Chondrocyte (in vitro differentiated cells): Measurements from ENCODE around the gene SMIM33. TPM values are rescaled to one million over a fixed set of nuclear protein-coding genes. Genes with fewer than 3 reads are reported as not detected.

Experiments used
- total RNA-seq: library from RNA; stranded (reverse); gene quantifications from 3 replicates; pipeline ENCODE4 v1.2.1, GENCODE V29; 2021

Gene SMIM33
- total RNA-seq, 1 donor from 2014 or later: not detected

Other genes starting within 250 kb of the SMIM33 start
- 150 to 218 TPM (median 153 TPM) in 3 replicates for gene MATR3, start 177.3 kb upstream of the SMIM33 start, total RNA-seq
- gene PAIP2, start 129.2 kb upstream of the SMIM33 start, total RNA-seq: 43.8 to 53.0 TPM (median 47.9 TPM) in 3 replicates
- gene SLC23A1, start 87.7 kb upstream of the SMIM33 start, total RNA-seq: not detected in 3 replicates
- gene MZB1, start 81.1 kb upstream of the SMIM33 start, total RNA-seq: not detected in 3 replicates
- 0.97 to 2.4 TPM (median 2.3 TPM) in 3 replicates for gene PROB1, start 75.9 kb upstream of the SMIM33 start, total RNA-seq
- 2.7 to 3.7 TPM (median 3.7 TPM) in 3 replicates for gene SPATA24, start 66.9 kb upstream of the SMIM33 start, total RNA-seq
- 17.4 to 27.0 TPM (median 25.6 TPM) in 3 replicates for gene DNAJC18, start 31.5 kb upstream of the SMIM33 start, total RNA-seq
- gene ECSCR, start 8.3 kb upstream of the SMIM33 start, total RNA-seq: 0.62 TPM in 1 of 3 replicates, not detected in the others
- 26.6 to 59.2 TPM (median 58.4 TPM) in 3 replicates for gene STING1, start 11.8 kb downstream of the SMIM33 start, total RNA-seq
- 110 to 129 TPM (median 117 TPM) in 3 replicates for gene UBE2D2, start 90.3 kb downstream of the SMIM33 start, total RNA-seq
- 144 to 193 TPM (median 145 TPM) in 3 replicates for gene CXXC5, start 177.3 kb downstream of the SMIM33 start, total RNA-seq